ENCODE results near the gene GID8. TPM values are rescaled to one million over a fixed set of nuclear protein-coding genes. Genes with fewer than 3 reads are reported as not detected.

Gene GID8
- total and polyA plus RNA-seq, 2 of the 13 experiments (the other 11 are each of a cell fraction or from before 2014, with no cell fraction given) = 39.6 to 59.8 TPM

- TF ChIP-seq, protein P1, sequence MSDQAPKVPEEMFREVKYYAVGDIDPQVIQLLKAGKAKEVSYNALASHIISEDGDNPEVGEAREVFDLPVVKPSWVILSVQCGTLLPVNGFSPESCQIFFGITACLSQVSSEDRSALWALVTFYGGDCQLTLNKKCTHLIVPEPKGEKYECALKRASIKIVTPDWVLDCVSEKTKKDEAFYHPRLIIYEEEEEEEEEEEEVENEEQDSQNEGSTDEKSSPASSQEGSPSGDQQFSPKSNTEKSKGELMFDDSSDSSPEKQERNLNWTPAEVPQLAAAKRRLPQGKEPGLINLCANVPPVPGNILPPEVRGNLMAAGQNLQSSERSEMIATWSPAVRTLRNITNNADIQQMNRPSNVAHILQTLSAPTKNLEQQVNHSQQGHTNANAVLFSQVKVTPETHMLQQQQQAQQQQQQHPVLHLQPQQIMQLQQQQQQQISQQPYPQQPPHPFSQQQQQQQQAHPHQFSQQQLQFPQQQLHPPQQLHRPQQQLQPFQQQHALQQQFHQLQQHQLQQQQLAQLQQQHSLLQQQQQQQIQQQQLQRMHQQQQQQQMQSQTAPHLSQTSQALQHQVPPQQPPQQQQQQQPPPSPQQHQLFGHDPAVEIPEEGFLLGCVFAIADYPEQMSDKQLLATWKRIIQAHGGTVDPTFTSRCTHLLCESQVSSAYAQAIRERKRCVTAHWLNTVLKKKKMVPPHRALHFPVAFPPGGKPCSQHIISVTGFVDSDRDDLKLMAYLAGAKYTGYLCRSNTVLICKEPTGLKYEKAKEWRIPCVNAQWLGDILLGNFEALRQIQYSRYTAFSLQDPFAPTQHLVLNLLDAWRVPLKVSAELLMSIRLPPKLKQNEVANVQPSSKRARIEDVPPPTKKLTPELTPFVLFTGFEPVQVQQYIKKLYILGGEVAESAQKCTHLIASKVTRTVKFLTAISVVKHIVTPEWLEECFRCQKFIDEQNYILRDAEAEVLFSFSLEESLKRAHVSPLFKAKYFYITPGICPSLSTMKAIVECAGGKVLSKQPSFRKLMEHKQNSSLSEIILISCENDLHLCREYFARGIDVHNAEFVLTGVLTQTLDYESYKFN (CRISPR knock-in tag; conservative IDR thresholded peaks at IDR 0.05) = no peak
- TF ChIP-seq, protein P2, sequence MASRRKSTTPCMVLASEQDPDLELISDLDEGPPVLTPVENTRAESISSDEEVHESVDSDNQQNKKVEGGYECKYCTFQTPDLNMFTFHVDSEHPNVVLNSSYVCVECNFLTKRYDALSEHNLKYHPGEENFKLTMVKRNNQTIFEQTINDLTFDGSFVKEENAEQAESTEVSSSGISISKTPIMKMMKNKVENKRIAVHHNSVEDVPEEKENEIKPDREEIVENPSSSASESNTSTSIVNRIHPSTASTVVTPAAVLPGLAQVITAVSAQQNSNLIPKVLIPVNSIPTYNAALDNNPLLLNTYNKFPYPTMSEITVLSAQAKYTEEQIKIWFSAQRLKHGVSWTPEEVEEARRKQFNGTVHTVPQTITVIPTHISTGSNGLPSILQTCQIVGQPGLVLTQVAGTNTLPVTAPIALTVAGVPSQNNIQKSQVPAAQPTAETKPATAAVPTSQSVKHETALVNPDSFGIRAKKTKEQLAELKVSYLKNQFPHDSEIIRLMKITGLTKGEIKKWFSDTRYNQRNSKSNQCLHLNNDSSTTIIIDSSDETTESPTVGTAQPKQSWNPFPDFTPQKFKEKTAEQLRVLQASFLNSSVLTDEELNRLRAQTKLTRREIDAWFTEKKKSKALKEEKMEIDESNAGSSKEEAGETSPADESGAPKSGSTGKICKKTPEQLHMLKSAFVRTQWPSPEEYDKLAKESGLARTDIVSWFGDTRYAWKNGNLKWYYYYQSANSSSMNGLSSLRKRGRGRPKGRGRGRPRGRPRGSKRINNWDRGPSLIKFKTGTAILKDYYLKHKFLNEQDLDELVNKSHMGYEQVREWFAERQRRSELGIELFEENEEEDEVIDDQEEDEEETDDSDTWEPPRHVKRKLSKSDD (CRISPR knock-in tag; IDR thresholded peaks at IDR 0.05; ENCODE audit: low read depth) = no peak
- TF ChIP-seq, protein P3, sequence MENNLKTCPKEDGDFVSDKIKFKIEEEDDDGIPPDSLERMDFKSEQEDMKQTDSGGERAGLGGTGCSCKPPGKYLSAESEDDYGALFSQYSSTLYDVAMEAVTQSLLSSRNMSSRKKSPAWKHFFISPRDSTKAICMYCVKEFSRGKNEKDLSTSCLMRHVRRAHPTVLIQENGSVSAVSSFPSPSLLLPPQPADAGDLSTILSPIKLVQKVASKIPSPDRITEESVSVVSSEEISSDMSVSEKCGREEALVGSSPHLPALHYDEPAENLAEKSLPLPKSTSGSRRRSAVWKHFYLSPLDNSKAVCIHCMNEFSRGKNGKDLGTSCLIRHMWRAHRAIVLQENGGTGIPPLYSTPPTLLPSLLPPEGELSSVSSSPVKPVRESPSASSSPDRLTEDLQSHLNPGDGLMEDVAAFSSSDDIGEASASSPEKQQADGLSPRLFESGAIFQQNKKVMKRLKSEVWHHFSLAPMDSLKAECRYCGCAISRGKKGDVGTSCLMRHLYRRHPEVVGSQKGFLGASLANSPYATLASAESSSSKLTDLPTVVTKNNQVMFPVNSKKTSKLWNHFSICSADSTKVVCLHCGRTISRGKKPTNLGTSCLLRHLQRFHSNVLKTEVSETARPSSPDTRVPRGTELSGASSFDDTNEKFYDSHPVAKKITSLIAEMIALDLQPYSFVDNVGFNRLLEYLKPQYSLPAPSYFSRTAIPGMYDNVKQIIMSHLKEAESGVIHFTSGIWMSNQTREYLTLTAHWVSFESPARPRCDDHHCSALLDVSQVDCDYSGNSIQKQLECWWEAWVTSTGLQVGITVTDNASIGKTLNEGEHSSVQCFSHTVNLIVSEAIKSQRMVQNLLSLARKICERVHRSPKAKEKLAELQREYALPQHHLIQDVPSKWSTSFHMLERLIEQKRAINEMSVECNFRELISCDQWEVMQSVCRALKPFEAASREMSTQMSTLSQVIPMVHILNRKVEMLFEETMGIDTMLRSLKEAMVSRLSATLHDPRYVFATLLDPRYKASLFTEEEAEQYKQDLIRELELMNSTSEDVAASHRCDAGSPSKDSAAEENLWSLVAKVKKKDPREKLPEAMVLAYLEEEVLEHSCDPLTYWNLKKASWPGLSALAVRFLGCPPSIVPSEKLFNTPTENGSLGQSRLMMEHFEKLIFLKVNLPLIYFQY (CRISPR knock-in tag; IDR thresholded peaks at IDR 0.05; ENCODE audit: borderline replicate concordance) = no peak; the same call in 1 of the 2 replicates
- TF ChIP-seq SIX1 (CRISPR knock-in tag; IDR thresholded peaks at IDR 0.05; ENCODE audit: borderline replicate concordance) (no peak), ZNF383 (CRISPR knock-in tag; IDR thresholded peaks at IDR 0.05; ENCODE audit: borderline replicate concordance) (no peak), TERF1 (CRISPR knock-in tag; IDR thresholded peaks at IDR 0.05) (no peak), AHDC1 (CRISPR knock-in tag; IDR thresholded peaks at IDR 0.05; ENCODE audit: borderline replicate concordance) (no peak; the same call in 1 of the 2 replicates), ZNF644 (CRISPR knock-in tag; IDR thresholded peaks at IDR 0.05; ENCODE audit: low read depth) (no peak), ZNF546 (CRISPR knock-in tag; conservative IDR thresholded peaks at IDR 0.05) (no peak), ZNF629 (CRISPR knock-in tag; conservative IDR thresholded peaks at IDR 0.05) (no peak), CBX1 (IDR thresholded peaks at IDR 0.05; ENCODE audit: low read depth) (no peak)
Measured at GRCh38 chr20:62969179-62969760, 31.3 kb downstream of the GID8 start (continued).
